H1 (cell line): Measurements from ENCODE around the gene LAMA3. TPM values are rescaled to one million over a fixed set of nuclear protein-coding genes. Genes with fewer than 3 reads are reported as not detected.

Experiments used
- CTCF ChIA-PET: fragments of 300-600 bp; sonication (Branson Sonifier 250); formaldehyde crosslinking; loops from one replicate; lab custom pipeline; 2021; ENCODE audit not compliant: partially characterized antibody; lab: Charles Lee
- POLR2A ChIA-PET: fragments of 300-600 bp; sonication (Branson Sonifier 250); formaldehyde crosslinking; loops from one replicate; lab custom pipeline; 2021; ENCODE audit warnings: inconsistent platforms; ENCODE audit not compliant: partially characterized antibody; lab: Charles Lee
- DNase-seq, 2 experiments: peaks; one replicate each; pipeline versions ENCODE4 v3.0.0 to v3.0.0-alpha.2; 2010 to 2022; ENCODE audit warnings: low spot score in 2 of 2, low read depth in 1 of 2, mixed read lengths in 1 of 2
- FAIRE-seq: peaks from 2 replicates; lab custom pipeline; 2011; peaks lifted over from hg19 to GRCh38; lab: Jason Lieb, UNC
- H2AFZ ChIP-seq: 2 replicates; pipeline ENCODE4 v1.8.1; 2012; ENCODE audit warnings: low read length, inconsistent platforms
- H2AK5ac ChIP-seq: 2 replicates; pipeline ENCODE4 v1.6.1; 2013; ENCODE audit warnings: low read depth, low read length
- H2BK120ac ChIP-seq: replicated peaks from 2 replicates; pipeline ENCODE3; 2013; ENCODE audit warnings: low read depth, low read length, inconsistent platforms
- H2BK12ac ChIP-seq: 2 replicates; pipeline ENCODE4 v1.6.1; 2013; ENCODE audit warnings: low read depth, low read length
- H2BK15ac ChIP-seq: 2 replicates; pipeline ENCODE4 v1.6.1; 2013; ENCODE audit warnings: low read length
- H2BK20ac ChIP-seq: 2 replicates; pipeline ENCODE4 v1.6.1; 2013; ENCODE audit warnings: low read length
- H2BK5ac ChIP-seq: 2 replicates; pipeline ENCODE4 v1.6.1; 2013; ENCODE audit warnings: low read depth, low read length
- H3K14ac ChIP-seq: 2 replicates; pipeline ENCODE4 v1.6.1; 2013; ENCODE audit warnings: inconsistent platforms; ENCODE audit not compliant: insufficient read length
- H3K18ac ChIP-seq: 2 replicates; pipeline ENCODE4 v1.6.1; 2013; ENCODE audit warnings: low read length; ENCODE audit errors: extremely low read depth
- H3K23ac ChIP-seq: 2 replicates; pipeline ENCODE4 v1.6.1; 2013; ENCODE audit warnings: inconsistent platforms; ENCODE audit not compliant: insufficient read length
- H3K23me2 ChIP-seq: 2 replicates; pipeline ENCODE4 v1.6.1; 2013; ENCODE audit warnings: low read depth, low read length
- H3K27ac ChIP-seq: 2 replicates; pipeline ENCODE4 v1.6.1; 2011; ENCODE audit warnings: low read depth, low read length, inconsistent platforms
- H3K27me3 ChIP-seq, 4 experiments: replicated peaks in 1 of 4; 1 replicate in 1 of 4; 2 replicates in 3 of 4; pipeline versions ENCODE4 v1.6.1 to v1.8.1; 2011 to 2013; ENCODE audit warnings: low read length in 3 of 4, mild to moderate bottlenecking in 3 of 4, inconsistent platforms in 2 of 4, mixed read lengths in 2 of 4, moderate library complexity in 1 of 4; ENCODE audit not compliant: control insufficient read depth in 3 of 4, insufficient read depth in 3 of 4; ENCODE audit errors: extremely low read depth in 1 of 4
- H3K36me3 ChIP-seq, 4 experiments: 2 replicates each; pipeline versions ENCODE4 v1.6.1 to v1.8.1; 2011 to 2013; ENCODE audit warnings: mild to moderate bottlenecking in 4 of 4, low read length in 3 of 4, moderate library complexity in 2 of 4, control low read depth in 1 of 4, inconsistent platforms in 1 of 4; ENCODE audit not compliant: insufficient read depth in 4 of 4, control insufficient read depth in 2 of 4
- H3K4ac ChIP-seq: replicated peaks from 2 replicates; pipeline ENCODE3; 2013; ENCODE audit warnings: low read length, low read depth, mixed read lengths, inconsistent platforms; ENCODE audit not compliant: insufficient read length
- H3K4me1 ChIP-seq, 4 experiments: replicated peaks in 1 of 4; 1 replicate in 1 of 4; 2 replicates in 3 of 4; pipeline versions ENCODE4 v1.6.1 to v1.8.1; 2011 to 2013; ENCODE audit warnings: low read length in 3 of 4, inconsistent platforms in 2 of 4, mixed read lengths in 1 of 4; ENCODE audit not compliant: insufficient read depth in 4 of 4, control insufficient read depth in 3 of 4
- H3K4me2 ChIP-seq, 2 experiments: 2 replicates each; pipeline versions ENCODE4 v1.6.1 to v1.8.1; 2011 to 2013; ENCODE audit warnings: low read depth in 2 of 2, low read length in 2 of 2, control low read depth in 1 of 2, inconsistent platforms in 1 of 2, mild to moderate bottlenecking in 1 of 2; ENCODE audit not compliant: insufficient read depth in 1 of 2
- H3K4me3 ChIP-seq, 4 experiments: fragments of 200-600, 300-600 bp in 1 of 4; sonication (generic), shearing (Covaris generic), sonication (Bioruptor Twin) in 1 of 4; 2 replicates each; pipeline versions ENCODE4 v1.5.1 to v1.8.1; 2011 to 2016; ENCODE audit warnings: low read length in 4 of 4, low read depth in 3 of 4, control low read depth in 2 of 4, inconsistent platforms in 2 of 4, mild to moderate bottlenecking in 2 of 4, mixed read lengths in 1 of 4, moderate library complexity in 1 of 4; ENCODE audit not compliant: insufficient read depth in 2 of 4; ENCODE audit errors: extremely low read depth in 1 of 4
- H3K56ac ChIP-seq: replicated peaks from 2 replicates; pipeline ENCODE3; 2013; ENCODE audit warnings: low read depth, mild to moderate bottlenecking, mixed read lengths, low read length, inconsistent platforms; ENCODE audit not compliant: insufficient read length
- H3K79me1 ChIP-seq: 2 replicates; pipeline ENCODE4 v1.6.1; 2013; ENCODE audit warnings: low read depth, low read length, control low read depth
- H3K79me2 ChIP-seq, 2 experiments: 2 replicates each; pipeline versions ENCODE4 v1.6.1 to v1.8.1; 2012 to 2013; ENCODE audit warnings: low read length in 2 of 2, mild to moderate bottlenecking in 2 of 2, inconsistent platforms in 1 of 2; ENCODE audit not compliant: insufficient read depth in 2 of 2, control insufficient read depth in 1 of 2
- H3K9ac ChIP-seq, 4 experiments: replicated peaks in 1 of 4; 1 replicate in 1 of 4; 2 replicates in 3 of 4; pipeline versions ENCODE4 v1.6.1 to v1.8.1; 2011 to 2013; ENCODE audit warnings: low read depth in 3 of 4, low read length in 3 of 4, control low read depth in 2 of 4, mild to moderate bottlenecking in 2 of 4, moderate library complexity in 2 of 4, inconsistent platforms in 1 of 4; ENCODE audit errors: extremely low read depth in 1 of 4
- H3K9me3 ChIP-seq, 2 experiments: 2 replicates each; pipeline versions ENCODE4 v1.6.1 to v1.8.1; 2012 to 2013; ENCODE audit warnings: mild to moderate bottlenecking in 2 of 2, moderate library complexity in 2 of 2, control low read depth in 1 of 2, inconsistent platforms in 1 of 2, low read depth in 1 of 2, low read length in 1 of 2, mixed read lengths in 1 of 2; ENCODE audit not compliant: insufficient read depth in 2 of 2
- H4K20me1 ChIP-seq, 2 experiments: replicated peaks in 1 of 2; 2 replicates each; pipeline versions ENCODE3 to v1.8.1; 2011 to 2013; ENCODE audit warnings: inconsistent platforms in 2 of 2, low read length in 2 of 2, mild to moderate bottlenecking in 1 of 2; ENCODE audit not compliant: insufficient read depth in 2 of 2, control insufficient read depth in 1 of 2
- H4K5ac ChIP-seq: 2 replicates; pipeline ENCODE4 v1.6.1; 2013; ENCODE audit warnings: low read length, low read depth, mixed read lengths, inconsistent platforms; ENCODE audit not compliant: insufficient read length
- H4K8ac ChIP-seq: 2 replicates; pipeline ENCODE4 v1.8.0; 2013; ENCODE audit warnings: mild to moderate bottlenecking, moderate library complexity, low read length, inconsistent platforms; ENCODE audit not compliant: insufficient read depth; ENCODE audit errors: extremely low read depth
- H4K91ac ChIP-seq: replicated peaks from 2 replicates; pipeline ENCODE3; 2013; ENCODE audit warnings: low read length, mixed read lengths, inconsistent platforms; ENCODE audit not compliant: insufficient read length
- CHD2 ChIP-seq: IDR thresholded peaks from 2 replicates; pipeline ENCODE4 v1.6.1; 2012; ENCODE audit warnings: low read length, improper control_type of control experiment
- WGBS, 2 experiments: shearing (Covaris generic) in 1 of 2; methylation state at CpG; one replicate each; pipeline versions ENCODE4 v1.1.6 to v1.1.7; 2013 to 2015; ENCODE audit warnings: low lambda C conversion rate in 2 of 2, mixed read lengths in 2 of 2, inconsistent platforms in 1 of 2, low coverage in 1 of 2, missing lambda C conversion rate in 1 of 2; ENCODE audit not compliant: insufficient replicate concordance in 2 of 2, insufficient coverage in 1 of 2, insufficient read length in 1 of 2; ENCODE audit errors: extremely low coverage in 1 of 2, missing lambda C conversion rate in 1 of 2; 5-methylcytosine and 5-hydroxymethylcytosine counted together
- polyA plus RNA-seq, 7 experiments: library from polyadenylated mRNA; depleted of rRNA in 3 of 7; stranded (reverse) in 5 of 7; unstranded in 2 of 7; fragments of >200 nt in 5 of 7; fragments of 200-250 nt in 2 of 7; gene quantifications; 1 replicate in 5 of 7; 2 replicates in 1 of 7; 4 replicates in 1 of 7; pipeline versions ENCODE4 v1.2.1 to v1.2.3, GENCODE V29; 2011 to 2013; ENCODE audit warnings: missing spikeins in 2 of 7, mixed read lengths in 2 of 7
- total RNA-seq: library from RNA; stranded (reverse); fragmentation: NEBNext Ultra II Directional; extraction: Animal tissue kit (Norgen Biotek cat#: 25700); gene quantifications from 2 replicates; pipeline ENCODE4 v1.2.1, GENCODE V29; 2021

LAMA3 gene
- total and polyA plus RNA-seq, 2 of the 8 experiments (the other 6 are each of a cell fraction or from before 2014, with no cell fraction given), result 0.76 to 5.0 TPM

DNA sequence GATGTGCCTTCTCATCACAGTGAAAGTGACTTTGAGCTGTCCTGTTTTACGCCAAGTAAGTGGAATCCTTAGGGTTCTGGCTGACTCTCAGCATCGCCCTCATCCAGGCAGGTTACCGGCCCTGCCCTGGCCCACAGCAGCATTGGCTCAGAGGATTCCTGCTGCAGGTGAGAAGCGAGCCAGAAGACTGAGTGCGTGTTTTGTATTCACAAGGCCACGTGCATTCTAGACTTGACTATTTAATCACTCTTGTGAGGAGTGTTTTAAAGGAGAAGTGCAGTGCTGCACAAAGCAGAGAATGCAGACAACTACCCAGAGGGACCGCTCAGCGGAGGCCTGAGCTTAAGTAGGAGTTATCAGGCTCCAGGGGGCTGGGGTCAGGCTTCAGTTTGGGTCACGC, 48.3 kb downstream of the LAMA3 start:
- Histone ChIP-seq H2AK5ac (no peak overlapping the region), H4K91ac (no peak overlapping the region), H3K79me2 (no peaks in the 10 kb centered on the region), H3K27me3 (no peaks in the 10 kb centered on the region), H3K36me3 (no peaks in the 10 kb centered on the region), H3K56ac (no peak overlapping the region), H3K9me3 (no peaks in the 10 kb centered on the region), H3K14ac (no peak overlapping the region), H2BK20ac (no peak overlapping the region), H2BK15ac (no peak overlapping the region; the same call in 1 of the 2 replicates), H2BK5ac (no peak overlapping the region), H3K4ac (no peak overlapping the region), H3K27ac (no peak overlapping the region), H2AFZ (no peak overlapping the region), H3K18ac (no peak overlapping the region), H4K8ac (no peak overlapping the region), H4K5ac (no peak overlapping the region), H3K4me1 (peaks cover 0 to 7% (median 0%) of the 10 kb centered on the region in 4 experiments; a peak in 2 of 7 replicates), H3K4me3 (no peak overlapping the region), H3K9ac (no peak overlapping the region), H3K4me2 (no peak overlapping the region), H3K23me2 (no peaks in the 10 kb centered on the region), H2BK120ac (no peak overlapping the region), H3K79me1 (no peaks in the 10 kb centered on the region), H4K20me1 (no peaks in the 10 kb centered on the region), H2BK12ac (no peak overlapping the region), H3K23ac (no peak overlapping the region)
- WGBS, 2 experiments, result 87% methylated on average over 9 of the region's 9 CpGs; no CpG with 5 or more reads in 1 of the 2 experiments
- DNase-seq (no peak), FAIRE-seq (no peak)
- ChIA-PET CTCF (no interaction called here), POLR2A (no interaction called here)
- no peak for TF ChIP-seq CHD2
